Panc1 (cell line): ENCODE data around the gene KLF17.
"Not testable (repeated sequence)": the region's sequence is repeated elsewhere in the genome, so short reads cannot be mapped to it uniquely, and the experiment has no call there.

Experiments used
- CTCF ChIP-seq: fragments of 450-650 bp; IDR thresholded peaks from 2 replicates; pipeline ENCODE4 v1.5.1; 2017; ENCODE audit warnings: mild to moderate bottlenecking
- POLR2AphosphoS5 ChIP-seq: IDR thresholded peaks from 2 replicates; pipeline ENCODE4 v1.6.1; 2012; ENCODE audit warnings: mild to moderate bottlenecking, low read depth, low read length, moderate library complexity
- SIN3A ChIP-seq: IDR thresholded peaks from 2 replicates; pipeline ENCODE4 v1.6.1; 2012; ENCODE audit warnings: low read depth, mild to moderate bottlenecking, low read length, moderate library complexity, borderline replicate concordance; ENCODE audit not compliant: insufficient read depth

- not testable (repeated sequence) for TF ChIP-seq CTCF, POLR2AphosphoS5, SIN3A
Measured at GRCh38 chr1:44139565-44139964, 20.9 kb downstream of the KLF17 start.
